Memory B cell (primary cell): ENCODE measurements around the gene TOR1AIP1.

ENCODE experiments used
- ATAC-seq: fragments of 150-1000 bp; cut with Tn5 transposase; 2 replicates; pipeline ENCODE4 v1.10.0; 2021; ENCODE audit warnings: low read depth, mild to moderate bottlenecking, moderate library complexity
- DNase-seq, 2 donors: peaks; one replicate each; pipeline ENCODE4 v3.0.0; 2022; ENCODE audit warnings: low spot score in 2 of 2
- H3K27ac Mint-ChIP-seq: one replicate; pipeline ENCODE4 v1.8.0; 2022; ENCODE audit warnings: mild to moderate bottlenecking, moderate library complexity, mixed read lengths
- H3K27me3 Mint-ChIP-seq: one replicate; pipeline ENCODE4 v1.8.0; 2022; ENCODE audit warnings: mixed read lengths
- H3K36me3 Mint-ChIP-seq: one replicate; pipeline ENCODE4 v1.8.0; 2022; ENCODE audit warnings: mild to moderate bottlenecking, mixed read lengths
- H3K4me1 Mint-ChIP-seq: one replicate; pipeline ENCODE4 v1.8.0; 2022; ENCODE audit warnings: mixed read lengths
- H3K4me3 Mint-ChIP-seq: one replicate; pipeline ENCODE4 v1.8.0; 2022; ENCODE audit warnings: mild to moderate bottlenecking, moderate library complexity, mixed read lengths
- H3K9me3 Mint-ChIP-seq: one replicate; pipeline ENCODE4 v1.8.0; 2022; ENCODE audit warnings: mixed read lengths

TOR1AIP1 gene

DNA sequence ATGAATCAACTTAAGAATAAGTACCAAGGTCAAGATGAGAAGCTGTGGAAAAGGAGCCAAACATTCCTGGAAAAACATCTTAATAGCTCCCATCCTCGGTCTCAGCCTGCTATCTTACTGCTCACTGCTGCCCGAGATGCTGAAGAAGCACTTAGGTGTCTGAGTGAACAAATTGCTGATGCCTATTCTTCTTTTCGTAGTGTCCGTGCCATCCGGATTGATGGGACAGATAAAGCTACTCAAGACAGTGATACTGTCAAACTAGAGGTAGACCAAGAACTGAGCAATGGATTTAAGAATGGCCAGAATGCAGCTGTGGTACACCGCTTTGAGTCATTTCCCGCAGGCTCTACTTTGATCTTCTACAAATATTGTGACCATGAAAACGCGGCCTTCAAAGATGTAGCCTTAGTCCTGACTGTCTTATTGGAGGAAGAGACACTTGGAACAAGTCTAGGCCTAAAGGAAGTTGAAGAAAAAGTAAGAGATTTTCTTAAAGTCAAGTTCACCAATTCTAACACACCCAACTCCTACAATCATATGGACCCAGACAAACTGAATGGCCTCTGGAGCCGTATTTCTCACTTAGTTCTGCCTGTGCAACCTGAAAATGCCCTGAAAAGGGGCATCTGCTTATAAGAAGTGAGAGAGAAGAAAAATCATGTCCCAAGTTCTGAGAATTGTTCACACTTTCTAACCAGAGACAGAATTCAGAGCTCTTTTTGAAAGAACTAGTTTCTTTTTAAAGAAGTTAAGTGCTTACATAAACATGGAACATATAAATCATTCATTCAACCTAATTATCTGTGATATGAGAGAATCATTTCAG is 35.7 kb downstream of the TOR1AIP1 start:
- Mint-ChIP-seq H3K36me3 (peaks cover 33% of the 10 kb centered on the region), H3K27ac (no peak overlapping the region), H3K4me3 (no peak overlapping the region), H3K9me3 (no peaks in the 10 kb centered on the region), H3K4me1 (no peaks in the 10 kb centered on the region), H3K27me3 (no peaks in the 10 kb centered on the region)
- ATAC-seq (no peak), DNase-seq (no peak)

- H3K4me1 Mint-ChIP-seq, result peaks cover 2% of the 10 kb centered on the region
- H3K4me3 Mint-ChIP-seq, result no peak overlapping the region
- DNase-seq (no peak), ATAC-seq (no peak)
- H3K27ac Mint-ChIP-seq, result no peak overlapping the region
- peaks cover 28% of the 10 kb centered on the region for H3K36me3 Mint-ChIP-seq
- H3K9me3 Mint-ChIP-seq, result no peaks in the 10 kb centered on the region
- no peaks in the 10 kb centered on the region for H3K27me3 Mint-ChIP-seq
Observed at GRCh38 chr1:179921472-179921871, 39.4 kb downstream of the TOR1AIP1 start.

GRCh38 chr1:179921981-179922872 is 40.1 kb downstream of the TOR1AIP1 start:
- ATAC-seq, result no peak
- Mint-ChIP-seq H3K9me3 (no peaks in the 10 kb centered on the region), H3K27me3 (no peaks in the 10 kb centered on the region), H3K4me3 (no peak overlapping the region), H3K4me1 (peaks cover 2% of the 10 kb centered on the region), H3K27ac (no peak overlapping the region), H3K36me3 (peaks cover 25% of the 10 kb centered on the region)
- DNase-seq, result no peak

- Mint-ChIP-seq H3K27ac (no peak overlapping the region), H3K4me3 (no peak overlapping the region), H3K4me1 (peaks cover 2% of the 10 kb centered on the region), H3K27me3 (no peaks in the 10 kb centered on the region), H3K36me3 (peaks cover 19% of the 10 kb centered on the region), H3K9me3 (no peaks in the 10 kb centered on the region)
- DNase-seq, result no peak
- ATAC-seq, result no peak
Observed at GRCh38 chr1:179923029-179923428, 40.9 kb downstream of the TOR1AIP1 start.

- no peaks in the 10 kb centered on the region for H3K9me3 Mint-ChIP-seq
- H3K27ac Mint-ChIP-seq, result no peak overlapping the region
- no peak for ATAC-seq
- DNase-seq, result no peak
- peaks cover 2% of the 10 kb centered on the region for H3K4me1 Mint-ChIP-seq
- H3K27me3 Mint-ChIP-seq, result no peaks in the 10 kb centered on the region
- H3K4me3 Mint-ChIP-seq, result no peak overlapping the region
- H3K36me3 Mint-ChIP-seq, result peaks cover 11% of the 10 kb centered on the region
Observed at GRCh38 chr1:179924268-179924667, 42.2 kb downstream of the TOR1AIP1 start.

DNA sequence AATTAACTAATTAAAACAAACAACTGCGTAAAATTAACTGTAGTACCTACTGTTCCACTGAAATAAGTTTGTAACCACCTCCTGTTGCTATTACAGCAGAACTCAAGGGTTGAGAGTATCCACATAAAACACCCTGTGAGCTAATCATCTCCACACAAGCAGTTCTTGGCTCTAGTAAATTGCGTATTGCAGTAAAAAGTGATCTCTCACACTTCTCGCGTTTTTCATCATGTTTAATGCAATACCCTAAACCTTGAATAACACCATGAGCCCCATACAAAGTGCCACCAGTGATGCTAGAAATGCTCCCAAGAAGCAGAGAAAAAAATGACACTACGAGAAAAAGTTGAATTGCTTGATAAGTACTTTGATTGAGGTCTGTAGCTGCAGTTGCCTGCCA is 43.2 kb downstream of the TOR1AIP1 start:
- Mint-ChIP-seq H3K4me1 (peaks cover 2% of the 10 kb centered on the region), H3K27ac (no peak overlapping the region), H3K27me3 (no peaks in the 10 kb centered on the region)

GRCh38 chr1:179925922-179926849 is 44.1 kb downstream of the TOR1AIP1 start:
- Mint-ChIP-seq H3K4me3 (no peak overlapping the region), H3K36me3 (peaks cover 4% of the 10 kb centered on the region), H3K27ac (no peak overlapping the region), H3K9me3 (no peaks in the 10 kb centered on the region), H3K4me1 (peaks cover 2% of the 10 kb centered on the region), H3K27me3 (no peaks in the 10 kb centered on the region)
- ATAC-seq (no peak), DNase-seq (no peak)

More for the DNA sequence above, 43.2 kb downstream of the TOR1AIP1 start:
- DNase-seq (no peak), ATAC-seq (no peak)
- H3K4me3 Mint-ChIP-seq, result no peak overlapping the region
- H3K36me3 Mint-ChIP-seq, result peaks cover 6% of the 10 kb centered on the region
- H3K9me3 Mint-ChIP-seq, result no peaks in the 10 kb centered on the region

- Mint-ChIP-seq H3K9me3 (no peaks in the 10 kb centered on the region), H3K27ac (no peak overlapping the region), H3K36me3 (peaks cover 2% of the 10 kb centered on the region), H3K27me3 (no peaks in the 10 kb centered on the region), H3K4me1 (peaks cover 2% of the 10 kb centered on the region), H3K4me3 (no peak overlapping the region)
- DNase-seq, result no peak
- no peak for ATAC-seq
Observed at GRCh38 chr1:179926850-179927205, 44.7 kb downstream of the TOR1AIP1 start.

GRCh38 chr1:179929955-179930798 is 48.1 kb downstream of the TOR1AIP1 start:
- peaks cover 2% of the 10 kb centered on the region for H3K4me1 Mint-ChIP-seq
- DNase-seq (no peak), ATAC-seq (no peak)
- H3K9me3 Mint-ChIP-seq, result no peaks in the 10 kb centered on the region
- no peak overlapping the region for H3K27ac Mint-ChIP-seq
- no peaks in the 10 kb centered on the region for H3K27me3 Mint-ChIP-seq
- no peak overlapping the region for H3K4me3 Mint-ChIP-seq
- no peaks in the 10 kb centered on the region for H3K36me3 Mint-ChIP-seq

DNA sequence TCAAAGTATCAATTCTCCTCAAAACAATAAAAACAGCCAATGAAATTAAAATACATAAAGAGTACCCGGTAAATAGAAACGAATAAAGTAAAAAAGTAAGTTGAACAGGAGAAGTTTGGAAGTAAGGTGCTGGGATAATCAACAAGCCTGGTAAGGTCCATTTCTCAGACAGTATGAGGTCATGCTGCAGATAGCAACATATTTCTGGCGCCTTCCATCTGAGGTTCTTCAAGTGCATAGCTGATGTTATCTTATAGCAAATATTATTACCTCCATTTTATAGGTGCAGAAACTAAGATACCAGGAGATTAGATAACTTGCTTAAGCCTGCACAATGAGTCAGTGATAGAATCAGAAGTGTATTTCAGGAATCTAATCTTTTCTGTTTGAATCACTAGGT is 48.8 kb downstream of the TOR1AIP1 start:
- H3K27ac Mint-ChIP-seq, result no peak overlapping the region
- H3K4me3 Mint-ChIP-seq, result no peak overlapping the region
- ATAC-seq (no peak), DNase-seq (no peak)
- no peaks in the 10 kb centered on the region for H3K4me1 Mint-ChIP-seq
- no peaks in the 10 kb centered on the region for H3K27me3 Mint-ChIP-seq
- no peaks in the 10 kb centered on the region for H3K9me3 Mint-ChIP-seq
- no peaks in the 10 kb centered on the region for H3K36me3 Mint-ChIP-seq

DNA sequence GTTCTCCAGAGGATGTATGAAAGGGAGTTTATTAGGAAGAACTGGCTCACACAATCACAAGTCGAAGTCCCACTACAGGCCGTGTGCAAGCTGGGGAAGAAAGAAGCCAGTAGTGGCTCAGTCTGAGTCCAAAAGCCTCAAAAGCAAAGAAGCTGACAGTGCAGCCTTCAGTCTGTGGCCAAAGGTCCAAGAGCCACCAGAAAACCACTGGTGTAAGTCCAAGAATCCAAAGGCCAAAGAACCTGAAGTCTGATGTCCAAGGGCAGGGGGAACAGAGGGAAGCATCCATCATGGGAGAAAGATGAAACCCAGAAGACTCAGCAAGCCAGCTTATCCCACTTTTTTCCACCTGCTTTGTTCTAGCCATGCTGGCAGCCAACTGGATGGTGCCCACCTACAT is 51.1 kb downstream of the TOR1AIP1 start:
- no peak for ATAC-seq
- no peak overlapping the region for H3K4me3 Mint-ChIP-seq

GRCh38 chr1:179935909-179936496 is 53.9 kb downstream of the TOR1AIP1 start:
- no peak for ATAC-seq
- Mint-ChIP-seq H3K27me3 (no peaks in the 10 kb centered on the region), H3K4me1 (no peaks in the 10 kb centered on the region), H3K4me3 (no peak overlapping the region), H3K27ac (no peak overlapping the region), H3K9me3 (no peaks in the 10 kb centered on the region), H3K36me3 (no peaks in the 10 kb centered on the region)
- no peak for DNase-seq

More for the DNA sequence above, 51.1 kb downstream of the TOR1AIP1 start:
- no peak overlapping the region for H3K27ac Mint-ChIP-seq
- H3K27me3 Mint-ChIP-seq, result no peaks in the 10 kb centered on the region
- no peaks in the 10 kb centered on the region for H3K9me3 Mint-ChIP-seq
- no peak for DNase-seq
- H3K36me3 Mint-ChIP-seq, result no peaks in the 10 kb centered on the region
- H3K4me1 Mint-ChIP-seq, result no peaks in the 10 kb centered on the region
